ENCODE data around the gene IFT81. TPM values are rescaled to one million over a fixed set of nuclear protein-coding genes. Genes with fewer than 3 reads are reported as not detected.
A peak's percentile ranks its signal among the peaks of the same experiment; 100 is the strongest.

The IFT81 gene
- total and polyA plus RNA-seq, 2 of the 13 experiments (the other 11 are each of a cell fraction or from before 2014, with no cell fraction given): 4.2 to 13.0 TPM

DNA sequence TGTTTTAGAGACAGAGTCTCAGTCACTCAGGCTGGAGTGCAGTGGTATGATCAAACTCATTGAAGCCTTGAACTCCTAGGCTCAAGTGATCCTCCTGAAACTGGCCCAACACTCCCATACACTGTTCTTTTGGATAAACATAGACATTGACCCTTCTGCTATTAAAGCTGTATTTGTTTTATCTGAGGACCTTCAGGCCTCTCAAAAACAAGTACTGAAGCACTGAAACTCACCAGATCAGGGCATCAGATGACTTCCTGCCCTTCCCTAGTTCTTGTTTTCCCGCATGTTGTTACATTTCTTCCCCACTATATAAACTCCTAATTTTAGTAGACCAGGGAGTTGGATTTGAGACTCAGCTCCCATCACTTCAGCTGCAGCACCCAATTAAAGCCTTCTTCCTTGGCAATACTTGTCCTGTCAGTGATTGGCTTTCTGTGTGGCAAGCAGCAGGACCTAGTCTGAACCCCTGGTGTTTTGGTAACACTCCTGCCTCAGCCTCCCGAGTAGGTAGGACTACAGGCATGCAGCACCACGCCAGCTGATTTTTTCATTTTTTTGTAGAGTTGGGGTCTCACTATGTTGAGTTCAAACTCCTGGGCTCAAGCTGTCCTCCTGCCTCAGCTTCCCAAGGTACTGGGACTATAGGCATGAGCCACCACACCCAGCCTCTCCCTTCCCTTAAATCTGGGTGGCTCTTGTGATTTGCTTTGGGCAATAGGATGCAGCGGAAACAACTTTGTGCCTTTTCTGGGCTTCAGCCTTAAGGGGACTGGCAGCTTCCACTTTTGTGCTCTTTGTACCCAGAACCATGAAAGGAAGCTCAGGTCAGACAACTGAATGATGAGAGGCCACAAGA lies 12.5 kb upstream of the IFT81 start (continued):
- TF ChIP-seq ZNF318 (CRISPR knock-in tag; IDR thresholded peaks at IDR 0.05) (peak; percentile 73; the same call in 1 of the 2 replicates), DBP (CRISPR knock-in tag; IDR thresholded peaks at IDR 0.05; ENCODE audit: not compliant biosample characterization) (no peak), ZNF235 (CRISPR knock-in tag; IDR thresholded peaks at IDR 0.05; ENCODE audit: borderline replicate concordance) (no peak), ZFP62 (CRISPR knock-in tag; IDR thresholded peaks at IDR 0.05) (no peak), NR2F6 (IDR thresholded peaks at IDR 0.05) (peak; percentile 87), NR2F6 (CRISPR knock-in tag; IDR thresholded peaks at IDR 0.05) (peak; percentile 82), ZNF24 (IDR thresholded peaks at IDR 0.05) (no peak), SMAD9 (CRISPR knock-in tag; IDR thresholded peaks at IDR 0.05) (no peak), HNF4G (IDR thresholded peaks at IDR 0.05; ENCODE audit: borderline replicate concordance, low read depth, low read length) (peak; percentile 85), HNF4G (CRISPR knock-in tag; IDR thresholded peaks at IDR 0.05; ENCODE audit: borderline replicate concordance, low read depth) (peak; percentile 59; the same call in 1 of the 2 replicates), FOXK2 (IDR thresholded peaks at IDR 0.05) (peak; percentile 67; the same call in 1 of the 2 replicates), PHF21A (CRISPR knock-in tag; IDR thresholded peaks at IDR 0.05) (peak; percentile 66; the same call in 1 of the 2 replicates), PCBP1 (IDR thresholded peaks at IDR 0.05; ENCODE audit: borderline replicate concordance, low read depth, low read length) (no peak), ZBTB10 (CRISPR knock-in tag; IDR thresholded peaks at IDR 0.05; ENCODE audit: borderline replicate concordance) (no peak)
- TF ChIP-seq, protein P1, sequence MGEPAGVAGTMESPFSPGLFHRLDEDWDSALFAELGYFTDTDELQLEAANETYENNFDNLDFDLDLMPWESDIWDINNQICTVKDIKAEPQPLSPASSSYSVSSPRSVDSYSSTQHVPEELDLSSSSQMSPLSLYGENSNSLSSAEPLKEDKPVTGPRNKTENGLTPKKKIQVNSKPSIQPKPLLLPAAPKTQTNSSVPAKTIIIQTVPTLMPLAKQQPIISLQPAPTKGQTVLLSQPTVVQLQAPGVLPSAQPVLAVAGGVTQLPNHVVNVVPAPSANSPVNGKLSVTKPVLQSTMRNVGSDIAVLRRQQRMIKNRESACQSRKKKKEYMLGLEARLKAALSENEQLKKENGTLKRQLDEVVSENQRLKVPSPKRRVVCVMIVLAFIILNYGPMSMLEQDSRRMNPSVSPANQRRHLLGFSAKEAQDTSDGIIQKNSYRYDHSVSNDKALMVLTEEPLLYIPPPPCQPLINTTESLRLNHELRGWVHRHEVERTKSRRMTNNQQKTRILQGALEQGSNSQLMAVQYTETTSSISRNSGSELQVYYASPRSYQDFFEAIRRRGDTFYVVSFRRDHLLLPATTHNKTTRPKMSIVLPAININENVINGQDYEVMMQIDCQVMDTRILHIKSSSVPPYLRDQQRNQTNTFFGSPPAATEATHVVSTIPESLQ (CRISPR knock-in tag; conservative IDR thresholded peaks at IDR 0.05): no peak

Data from HepG2 (cell line).